ENCODE data around the gene SPARCL1. TPM values are rescaled to one million over a fixed set of nuclear protein-coding genes. Genes with fewer than 3 reads are reported as not detected.

Gene SPARCL1
- polyA plus RNA-seq, 3 donors, result not detected

GRCh38 chr4:87427518-87427868, 101.7 kb downstream of the SPARCL1 start:
- no peaks in the 10 kb centered on the region for H3K9me3 ChIP-seq (replicated peaks in 1 of 2; ENCODE audit: control insufficient read depth in 1 of 2, insufficient read depth in 1 of 2, low read length in 2 of 2)
- Mint-ChIP-seq H3K4me3 (no peak overlapping the region), H3K27ac (no peak overlapping the region), H3K4me1 (peaks cover 13% of the 10 kb centered on the region), H3K36me3 (peaks cover 0 to 1% of the 10 kb centered on the region in 2 donors), H3K27me3 (ENCODE audit: low read depth in 3 of 3) (peaks cover 0 to 1% (median 0%) of the 10 kb centered on the region in 3 donors), H3K9me3 (no peaks in the 10 kb centered on the region)
- WGBS (ENCODE audit: insufficient coverage), result no CpG with 5 or more reads among the region's 1 CpG
- no peaks in the 10 kb centered on the region for H3K36me3 ChIP-seq (replicated peaks in 1 of 2; ENCODE audit: control insufficient read depth in 1 of 2, insufficient read depth in 2 of 2, low read length in 2 of 2)
- no peak overlapping the region for H3K27ac ChIP-seq (ENCODE audit: low read depth in 1 of 2, low read length in 2 of 2)
- H3K4me3 ChIP-seq (replicated peaks in 1 of 3; ENCODE audit: low read depth in 2 of 3, low read length in 3 of 3), result no peak overlapping the region
- no peaks in the 10 kb centered on the region for H3K27me3 ChIP-seq (ENCODE audit: control insufficient read depth in 2 of 2, insufficient read depth in 2 of 2, low read length in 2 of 2)
- no peaks in the 10 kb centered on the region for H4K20me1 ChIP-seq (ENCODE audit: insufficient read depth, low read length)
- intact Hi-C loops (cut with micrococcal nuclease), result no loop called here
- peaks cover 10 to 11% of the 10 kb centered on the region in 2 donors for H3K4me1 ChIP-seq (ENCODE audit: control insufficient read depth in 1 of 2, insufficient read depth in 2 of 2, low read length in 2 of 2)
- no peak overlapping the region for H2AFZ ChIP-seq (ENCODE audit: insufficient read depth, low read depth, low read length, poor library complexity, severe bottlenecking)
- no peak overlapping the region for H3K4me2 ChIP-seq (replicated peaks; ENCODE audit: extremely low read depth, low read length, poor library complexity, severe bottlenecking)
- H3K9ac ChIP-seq (ENCODE audit: insufficient read depth, low read length, poor library complexity, severe bottlenecking), result no peak overlapping the region
- TF ChIP-seq CTCF (IDR thresholded peaks at IDR 0.05), result no peak
- peaks cover 47% of the 10 kb centered on the region for H3K79me2 ChIP-seq (ENCODE audit: insufficient read depth, low read length)
- DNase-seq, result no peak

GRCh38 chr4:87426865-87427517, 102.2 kb downstream of the SPARCL1 start:
- intact Hi-C loops (cut with micrococcal nuclease), result no loop called here
- DNase-seq, result no peak
- peaks cover 47% of the 10 kb centered on the region for H3K79me2 ChIP-seq (ENCODE audit: insufficient read depth, low read length)

More at GRCh38 chr4:87426865-87427517, 102.2 kb downstream of the SPARCL1 start:
- peaks cover 15% of the 10 kb centered on the region for H3K4me1 Mint-ChIP-seq
- no peak overlapping the region for H3K27ac Mint-ChIP-seq
- no peak overlapping the region for H2AFZ ChIP-seq (ENCODE audit: insufficient read depth, low read depth, low read length, poor library complexity, severe bottlenecking)
- no peak overlapping the region for H3K4me2 ChIP-seq (replicated peaks; ENCODE audit: extremely low read depth, low read length, poor library complexity, severe bottlenecking)
- H3K9ac ChIP-seq (ENCODE audit: insufficient read depth, low read length, poor library complexity, severe bottlenecking), result no peak overlapping the region
- no peaks in the 10 kb centered on the region for H4K20me1 ChIP-seq (ENCODE audit: insufficient read depth, low read length)
- H3K36me3 Mint-ChIP-seq, result no peaks in the 10 kb centered on the region
- H3K9me3 ChIP-seq (replicated peaks in 1 of 2; ENCODE audit: control insufficient read depth in 1 of 2, insufficient read depth in 1 of 2, low read length in 2 of 2), result no peaks in the 10 kb centered on the region
- H3K4me3 ChIP-seq (replicated peaks in 1 of 3; ENCODE audit: low read depth in 2 of 3, low read length in 3 of 3), result no peak overlapping the region
- no peaks in the 10 kb centered on the region for H3K36me3 ChIP-seq (replicated peaks in 1 of 2; ENCODE audit: control insufficient read depth in 1 of 2, insufficient read depth in 2 of 2, low read length in 2 of 2)
- no peaks in the 10 kb centered on the region for H3K9me3 Mint-ChIP-seq
- WGBS (ENCODE audit: insufficient coverage), result 80% methylated on average over 1 of the region's 3 CpGs
- no peak for TF ChIP-seq CTCF (IDR thresholded peaks at IDR 0.05)
- H3K4me3 Mint-ChIP-seq, result no peak overlapping the region
- H3K4me1 ChIP-seq (ENCODE audit: control insufficient read depth in 1 of 2, insufficient read depth in 2 of 2, low read length in 2 of 2), result peaks cover 12% of the 10 kb centered on the region in 2 donors
- H3K27ac ChIP-seq (ENCODE audit: low read depth in 1 of 2, low read length in 2 of 2), result no peak overlapping the region
- H3K27me3 Mint-ChIP-seq (ENCODE audit: low read depth in 3 of 3), result peaks cover 0 to 1% (median 0%) of the 10 kb centered on the region in 3 donors
- no peaks in the 10 kb centered on the region for H3K27me3 ChIP-seq (ENCODE audit: control insufficient read depth in 2 of 2, insufficient read depth in 2 of 2, low read length in 2 of 2)

Data from CD14-positive monocyte (primary cell).